HL-60 (cell line): ENCODE results near the gene PAK3.

Experiments used
- DNase-seq, 2 experiments: peaks; one replicate each; pipeline ENCODE4 v3.0.0-alpha.2; 2010 to 2020; ENCODE audit warnings: low read depth in 1 of 2, low spot score in 1 of 2
- H3K27ac ChIP-seq: fragments of 250-450 bp; sonication (Bioruptor Pico); replicated peaks from 2 replicates; pipeline ENCODE4 v1.5.1; 2020; ENCODE audit warnings: mild to moderate bottlenecking, moderate library complexity
- H3K27me3 ChIP-seq: fragments of 250-450 bp; sonication (Bioruptor Pico); 2 replicates; pipeline ENCODE4 v1.5.1; 2021; ENCODE audit warnings: mild to moderate bottlenecking, moderate library complexity; ENCODE audit not compliant: insufficient read depth, poor library complexity, severe bottlenecking
- H3K4me3 ChIP-seq: replicated peaks from 2 replicates; pipeline ENCODE4 v1.5.1; 2011; ENCODE audit warnings: mild to moderate bottlenecking, control low read depth, low read length; ENCODE audit not compliant: insufficient read depth
- CTCF ChIP-seq: IDR thresholded peaks from one replicate; pipeline ENCODE4 v1.5.1; 2011; ENCODE audit warnings: low read length, control low read depth, inconsistent platforms; ENCODE audit not compliant: insufficient read depth
- GABPA ChIP-seq: IDR thresholded peaks from 2 replicates; pipeline ENCODE4 v1.6.1; 2012; ENCODE audit warnings: low read depth
- POLR2AphosphoS5 ChIP-seq: IDR thresholded peaks from 2 replicates; pipeline ENCODE4 v1.6.1; 2012; ENCODE audit warnings: low read depth
- SPI1 ChIP-seq: IDR thresholded peaks from 2 replicates; pipeline ENCODE4 v1.6.1; 2012; ENCODE audit warnings: low read depth, mild to moderate bottlenecking, borderline replicate concordance
- TF ChIP-seq, protein P1 (sequence below): IDR thresholded peaks from 2 replicates; pipeline ENCODE4 v1.6.1; 2012; ENCODE audit warnings: low read depth; ENCODE audit not compliant: insufficient replicate concordance

PAK3 gene

GRCh38 chrX:111259559-111259958 is 163.6 kb downstream of the PAK3 start:
- no peak for TF ChIP-seq GABPA
- no peak for TF ChIP-seq CTCF
- TF ChIP-seq POLR2AphosphoS5 = no peak
- TF ChIP-seq, protein P1, sequence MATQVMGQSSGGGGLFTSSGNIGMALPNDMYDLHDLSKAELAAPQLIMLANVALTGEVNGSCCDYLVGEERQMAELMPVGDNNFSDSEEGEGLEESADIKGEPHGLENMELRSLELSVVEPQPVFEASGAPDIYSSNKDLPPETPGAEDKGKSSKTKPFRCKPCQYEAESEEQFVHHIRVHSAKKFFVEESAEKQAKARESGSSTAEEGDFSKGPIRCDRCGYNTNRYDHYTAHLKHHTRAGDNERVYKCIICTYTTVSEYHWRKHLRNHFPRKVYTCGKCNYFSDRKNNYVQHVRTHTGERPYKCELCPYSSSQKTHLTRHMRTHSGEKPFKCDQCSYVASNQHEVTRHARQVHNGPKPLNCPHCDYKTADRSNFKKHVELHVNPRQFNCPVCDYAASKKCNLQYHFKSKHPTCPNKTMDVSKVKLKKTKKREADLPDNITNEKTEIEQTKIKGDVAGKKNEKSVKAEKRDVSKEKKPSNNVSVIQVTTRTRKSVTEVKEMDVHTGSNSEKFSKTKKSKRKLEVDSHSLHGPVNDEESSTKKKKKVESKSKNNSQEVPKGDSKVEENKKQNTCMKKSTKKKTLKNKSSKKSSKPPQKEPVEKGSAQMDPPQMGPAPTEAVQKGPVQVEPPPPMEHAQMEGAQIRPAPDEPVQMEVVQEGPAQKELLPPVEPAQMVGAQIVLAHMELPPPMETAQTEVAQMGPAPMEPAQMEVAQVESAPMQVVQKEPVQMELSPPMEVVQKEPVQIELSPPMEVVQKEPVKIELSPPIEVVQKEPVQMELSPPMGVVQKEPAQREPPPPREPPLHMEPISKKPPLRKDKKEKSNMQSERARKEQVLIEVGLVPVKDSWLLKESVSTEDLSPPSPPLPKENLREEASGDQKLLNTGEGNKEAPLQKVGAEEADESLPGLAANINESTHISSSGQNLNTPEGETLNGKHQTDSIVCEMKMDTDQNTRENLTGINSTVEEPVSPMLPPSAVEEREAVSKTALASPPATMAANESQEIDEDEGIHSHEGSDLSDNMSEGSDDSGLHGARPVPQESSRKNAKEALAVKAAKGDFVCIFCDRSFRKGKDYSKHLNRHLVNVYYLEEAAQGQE = no peak
- TF ChIP-seq SPI1 = no peak
- DNase-seq = no peak
- H3K4me3 ChIP-seq = no peak overlapping the region
- H3K27me3 ChIP-seq = no peaks in the 10 kb centered on the region
- H3K27ac ChIP-seq = no peak overlapping the region

- no peak overlapping the region for H3K27ac ChIP-seq
- no peak for DNase-seq
- H3K4me3 ChIP-seq = no peak overlapping the region
- TF ChIP-seq SPI1 (no peak), CTCF (no peak), POLR2AphosphoS5 (no peak), GABPA (no peak)
- TF ChIP-seq, protein P1 = no peak
- no peaks in the 10 kb centered on the region for H3K27me3 ChIP-seq
Observed at GRCh38 chrX:111260451-111260850, 164.5 kb downstream of the PAK3 start.

GRCh38 chrX:111262086-111262485 is 166.1 kb downstream of the PAK3 start:
- H3K27me3 ChIP-seq = no peaks in the 10 kb centered on the region
- H3K27ac ChIP-seq = no peak overlapping the region
- TF ChIP-seq SPI1 = no peak
- TF ChIP-seq CTCF = no peak
- no peak for TF ChIP-seq GABPA
- TF ChIP-seq, protein P1 = no peak
- TF ChIP-seq POLR2AphosphoS5 = no peak
- no peak for DNase-seq
- H3K4me3 ChIP-seq = no peak overlapping the region
